Measurements from ENCODE around the gene FBXO45. TPM values are rescaled to one million over a fixed set of nuclear protein-coding genes. Genes with fewer than 3 reads are reported as not detected.
A peak's percentile ranks its signal among the peaks of the same experiment; 100 is the strongest.

FBXO45 gene
- total RNA-seq, 2 donors from 2014 or later: 6.3 to 6.5 TPM

DNA sequence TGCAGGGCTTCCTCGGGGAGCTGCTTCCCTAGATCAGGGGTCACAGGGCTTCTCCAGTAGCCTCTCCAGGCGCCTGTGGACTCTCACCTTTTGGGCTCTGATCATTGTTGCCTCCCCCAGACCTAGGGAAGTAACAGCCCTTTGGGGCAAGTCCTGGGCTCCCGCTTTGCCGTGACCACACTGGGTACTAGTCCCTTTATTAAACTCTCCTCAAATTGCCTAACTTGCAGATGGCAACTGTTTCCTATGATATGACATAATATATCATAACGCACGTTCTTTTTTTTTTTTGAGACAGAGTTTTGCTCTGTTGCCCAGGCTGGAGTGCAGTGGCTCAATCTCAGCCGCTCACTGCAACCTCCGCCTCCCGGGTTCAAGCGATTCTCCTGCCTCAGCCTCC lies 53.2 kb downstream of the FBXO45 start:
- DNase-seq (ENCODE audit: low spot score): no peak
- no peak overlapping the region for H3K4me3 ChIP-seq
- H3K4me1 ChIP-seq: peaks cover 0 to 8% of the 10 kb centered on the region in 2 donors
- H3K36me3 ChIP-seq: no peaks in the 10 kb centered on the region
- TF ChIP-seq, protein P1, sequence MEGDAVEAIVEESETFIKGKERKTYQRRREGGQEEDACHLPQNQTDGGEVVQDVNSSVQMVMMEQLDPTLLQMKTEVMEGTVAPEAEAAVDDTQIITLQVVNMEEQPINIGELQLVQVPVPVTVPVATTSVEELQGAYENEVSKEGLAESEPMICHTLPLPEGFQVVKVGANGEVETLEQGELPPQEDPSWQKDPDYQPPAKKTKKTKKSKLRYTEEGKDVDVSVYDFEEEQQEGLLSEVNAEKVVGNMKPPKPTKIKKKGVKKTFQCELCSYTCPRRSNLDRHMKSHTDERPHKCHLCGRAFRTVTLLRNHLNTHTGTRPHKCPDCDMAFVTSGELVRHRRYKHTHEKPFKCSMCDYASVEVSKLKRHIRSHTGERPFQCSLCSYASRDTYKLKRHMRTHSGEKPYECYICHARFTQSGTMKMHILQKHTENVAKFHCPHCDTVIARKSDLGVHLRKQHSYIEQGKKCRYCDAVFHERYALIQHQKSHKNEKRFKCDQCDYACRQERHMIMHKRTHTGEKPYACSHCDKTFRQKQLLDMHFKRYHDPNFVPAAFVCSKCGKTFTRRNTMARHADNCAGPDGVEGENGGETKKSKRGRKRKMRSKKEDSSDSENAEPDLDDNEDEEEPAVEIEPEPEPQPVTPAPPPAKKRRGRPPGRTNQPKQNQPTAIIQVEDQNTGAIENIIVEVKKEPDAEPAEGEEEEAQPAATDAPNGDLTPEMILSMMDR (IDR thresholded peaks at IDR 0.05): no peak
- H3K27me3 ChIP-seq: no peaks in the 10 kb centered on the region
- H3K27ac ChIP-seq: no peak overlapping the region
- H3K9me3 ChIP-seq: no peaks in the 10 kb centered on the region

DNA sequence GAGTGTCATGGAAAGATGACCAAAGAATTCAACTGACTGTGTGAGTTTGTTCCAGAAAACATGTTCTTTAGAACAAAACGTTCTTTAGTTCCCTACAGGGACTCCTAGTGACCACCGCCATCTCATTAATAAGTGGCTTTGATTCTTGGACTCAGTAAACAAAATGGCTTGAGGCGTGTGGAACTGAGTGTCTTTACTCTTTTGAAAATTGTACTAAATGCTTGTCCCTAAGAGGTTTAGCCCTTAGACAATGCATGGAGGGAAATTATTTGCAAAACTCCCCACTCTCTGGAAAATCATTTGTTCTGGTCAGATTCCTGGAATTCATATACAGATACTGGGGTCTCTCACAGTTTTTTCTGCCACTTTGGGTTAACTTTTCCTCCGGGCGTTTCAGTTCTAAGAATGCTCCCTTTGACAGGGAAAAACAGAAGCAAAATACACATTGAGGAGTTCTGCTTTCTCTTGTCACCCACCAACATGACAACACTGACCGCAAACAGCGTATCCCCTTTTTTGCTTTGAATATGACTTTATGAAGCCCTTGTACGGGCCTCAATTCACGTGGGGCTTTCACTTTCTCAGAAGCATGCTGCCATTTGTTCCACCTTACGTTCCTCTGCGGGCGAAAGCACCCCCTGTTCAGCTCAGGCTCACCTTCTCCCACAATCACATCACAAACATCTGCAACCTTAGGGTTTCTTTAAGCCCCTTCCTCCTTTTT lies 55.8 kb downstream of the FBXO45 start:
- H3K4me3 ChIP-seq: no peak overlapping the region
- peak overlapping the region; percentile 42 to 64 for H3K27ac ChIP-seq
- DNase-seq (ENCODE audit: low spot score): no peak
- H3K9me3 ChIP-seq: no peaks in the 10 kb centered on the region
- no peaks in the 10 kb centered on the region for H3K36me3 ChIP-seq
- no peaks in the 10 kb centered on the region for H3K27me3 ChIP-seq
- peaks cover 0 to 8% of the 10 kb centered on the region in 2 donors for H3K4me1 ChIP-seq
- TF ChIP-seq, protein P1 (IDR thresholded peaks at IDR 0.05): no peak

DNA sequence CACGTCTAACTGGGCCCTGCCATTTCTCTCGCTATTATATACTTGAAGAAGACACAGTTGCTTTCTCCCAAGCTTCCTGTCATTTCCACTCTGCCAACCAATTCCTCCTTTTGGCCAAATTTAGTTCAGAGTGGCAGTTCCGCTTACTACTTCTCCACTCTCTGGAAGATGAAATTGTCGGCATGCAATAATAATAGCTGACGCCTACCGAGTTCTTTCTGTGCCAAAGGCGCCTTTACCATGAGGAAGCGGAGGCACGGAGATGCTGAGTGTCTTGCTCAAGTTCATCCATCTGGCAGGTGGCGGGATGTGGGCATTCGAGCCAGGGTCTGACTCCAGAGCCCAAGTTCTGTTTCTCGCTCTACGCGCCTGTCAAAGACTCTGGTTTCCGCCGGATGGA lies 56.4 kb downstream of the FBXO45 start:
- peaks cover 0 to 6% of the 10 kb centered on the region in 2 donors for H3K4me1 ChIP-seq
- no peaks in the 10 kb centered on the region for H3K9me3 ChIP-seq
- TF ChIP-seq, protein P1 (IDR thresholded peaks at IDR 0.05): no peak
- H3K27ac ChIP-seq: peak overlapping the region; percentile 42 to 64
- H3K4me3 ChIP-seq: no peak overlapping the region
- no peak for DNase-seq (ENCODE audit: low spot score)
- no peaks in the 10 kb centered on the region for H3K27me3 ChIP-seq
- no peaks in the 10 kb centered on the region for H3K36me3 ChIP-seq

DNA sequence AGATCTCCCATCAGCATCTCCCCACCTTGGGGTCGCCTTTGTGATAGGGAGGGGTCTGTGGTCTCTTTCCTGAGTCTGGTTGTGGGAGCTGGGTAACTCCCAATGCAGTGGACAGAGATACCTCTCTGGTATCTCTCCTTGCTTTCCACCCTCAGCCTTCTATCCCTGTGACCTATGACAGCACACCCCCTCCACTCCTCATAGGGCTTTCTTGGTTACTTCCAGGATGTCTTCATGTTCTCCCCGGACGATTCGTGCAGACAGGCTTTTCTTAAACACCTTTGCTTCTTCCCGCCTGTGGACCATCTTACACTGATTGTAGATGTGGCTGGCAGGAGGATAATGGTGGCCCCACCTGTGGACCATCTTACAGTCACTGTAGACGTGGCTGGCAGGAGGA lies 56.9 kb downstream of the FBXO45 start:
- DNase-seq (ENCODE audit: low spot score): no peak
- no peaks in the 10 kb centered on the region for H3K9me3 ChIP-seq
- H3K4me3 ChIP-seq: no peak overlapping the region
- peak overlapping the region in 1 of 2 donors; percentile 13 for H3K27ac ChIP-seq
- H3K36me3 ChIP-seq: no peaks in the 10 kb centered on the region
- peaks cover 0 to 2% of the 10 kb centered on the region in 2 donors for H3K4me1 ChIP-seq
- no peaks in the 10 kb centered on the region for H3K27me3 ChIP-seq
- TF ChIP-seq, protein P1 (IDR thresholded peaks at IDR 0.05): no peak

DNA sequence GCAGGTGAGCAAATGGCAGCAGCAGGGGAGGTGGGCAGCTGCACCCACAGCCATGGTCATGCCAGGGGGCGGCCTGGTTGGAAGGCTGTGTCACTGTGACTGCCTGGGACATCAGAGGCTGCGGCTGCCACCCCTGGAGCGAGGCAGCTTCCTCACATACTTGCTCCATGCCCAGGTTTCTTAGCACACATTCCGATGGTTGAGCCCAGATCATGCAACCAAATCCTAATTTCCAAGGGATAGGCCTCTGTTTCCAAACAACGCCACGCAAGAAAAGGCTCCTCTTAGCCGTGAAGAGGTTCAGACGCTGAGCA lies 59.4 kb downstream of the FBXO45 start:
- Histone ChIP-seq H3K4me1 (peaks cover 0 to 10% of the 10 kb centered on the region in 2 donors), H3K27me3 (no peaks in the 10 kb centered on the region), H3K4me3 (no peak overlapping the region), H3K27ac (no peak overlapping the region), H3K36me3 (no peaks in the 10 kb centered on the region), H3K9me3 (no peaks in the 10 kb centered on the region)
- no peak for DNase-seq (ENCODE audit: low spot score)
- TF ChIP-seq, protein P1 (IDR thresholded peaks at IDR 0.05): no peak

DNA sequence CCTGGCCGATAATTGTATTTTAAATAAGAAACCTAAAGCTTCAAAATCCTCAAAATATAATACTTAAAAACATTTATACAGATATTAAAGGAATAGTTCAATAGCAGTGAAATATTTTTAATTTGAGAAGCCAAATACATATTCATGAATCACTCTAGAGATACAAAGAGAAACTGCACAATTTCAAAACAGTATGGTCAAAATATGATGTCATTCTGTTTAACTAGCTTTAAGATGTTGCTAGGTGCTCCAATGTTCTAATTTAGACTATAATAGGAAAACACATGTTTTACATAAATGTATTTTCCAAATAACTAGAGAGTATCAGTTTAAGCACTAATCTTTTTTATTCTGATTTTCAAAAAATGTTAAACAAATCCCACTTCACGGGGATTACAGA lies 60.8 kb downstream of the FBXO45 start:
- DNase-seq (ENCODE audit: low spot score): no peak
- no peak overlapping the region for H3K4me3 ChIP-seq
- no peak overlapping the region for H3K27ac ChIP-seq
- TF ChIP-seq, protein P1 (IDR thresholded peaks at IDR 0.05): no peak
- no peaks in the 10 kb centered on the region for H3K9me3 ChIP-seq
- H3K4me1 ChIP-seq: peaks cover 0 to 13% of the 10 kb centered on the region in 2 donors
- H3K27me3 ChIP-seq: no peaks in the 10 kb centered on the region
- H3K36me3 ChIP-seq: no peaks in the 10 kb centered on the region

All from right atrium auricular region (tissue), 2 donors.